ENCODE data around the gene CEP164. TPM values are rescaled to one million over a fixed set of nuclear protein-coding genes. Genes with fewer than 3 reads are reported as not detected.

CEP164 gene
- total and polyA plus RNA-seq, 2 of the 4 experiments (the other 2 are of a cell fraction), result 23.3 to 26.9 TPM

DNA sequence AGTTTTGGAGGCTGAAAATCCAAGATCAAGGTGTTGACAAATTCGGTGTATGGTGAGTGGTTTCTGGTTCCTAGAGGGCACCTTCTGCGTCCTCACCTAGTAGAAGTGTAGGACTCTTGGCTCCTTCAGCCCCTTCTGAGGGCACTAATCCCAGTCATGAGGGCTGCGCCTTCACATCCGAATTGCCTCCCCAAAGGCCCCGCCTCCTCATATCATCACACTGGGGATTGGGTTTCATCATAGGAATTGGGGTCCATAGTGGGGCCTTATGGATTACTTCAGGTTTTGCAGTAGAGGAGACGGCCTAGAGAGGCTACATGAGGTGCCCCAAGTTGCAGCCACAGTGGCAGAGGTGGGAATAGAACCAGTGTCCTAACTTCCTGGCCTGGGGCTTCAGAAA, 87.1 kb downstream of the CEP164 start:
- no peak overlapping the region for H2BK15ac ChIP-seq (ENCODE audit: low read depth, low read length)
- ATAC-seq (ENCODE audit: low read depth), result no peak
- H3K9ac ChIP-seq (ENCODE audit: low read depth, low read length), result no peak overlapping the region
- H3K56ac ChIP-seq (ENCODE audit: extremely low read depth, insufficient read depth, low read length), result no peak overlapping the region
- H3K18ac ChIP-seq (ENCODE audit: low read depth, low read length), result no peak overlapping the region
- H4K8ac ChIP-seq (ENCODE audit: low read depth in 2 of 2, low read length in 2 of 2), result no peak overlapping the region
- CTCF ChIA-PET, result interaction anchor here (4.3 kb wide), 1 partner anchor 11 kb away, joined by 17 read pairs; no protein-coding TSS in a partner anchor
- BruUV-seq (replicated peaks), result no TSS peak
- no peaks in the 10 kb centered on the region for H3K27me3 ChIP-seq (ENCODE audit: control insufficient read depth, insufficient read depth, low read length)
- H3K4me1 ChIP-seq (ENCODE audit: control insufficient read depth, insufficient read depth, low read length), result no peaks in the 10 kb centered on the region
- no peak overlapping the region for H3K27ac ChIP-seq (ENCODE audit: insufficient read depth, low read length)
- POLR2A ChIA-PET (ENCODE audit: unreplicated experiment), result no interaction called here
- no peak overlapping the region for H3K23ac ChIP-seq (ENCODE audit: low read depth, low read length)
- no peaks in the 10 kb centered on the region for H3K9me1 ChIP-seq (ENCODE audit: insufficient read depth, low read length)
- H2BK20ac ChIP-seq (ENCODE audit: low read depth, low read length), result no peak overlapping the region
- H2AFZ ChIP-seq (replicated peaks; ENCODE audit: low read length, poor library complexity), result no peak overlapping the region
- no peak overlapping the region for H3K14ac ChIP-seq (replicated peaks; ENCODE audit: low read depth, low read length)
- no peak overlapping the region for H3K4me2 ChIP-seq (ENCODE audit: low read depth, low read length)
- no peak overlapping the region for H4K91ac ChIP-seq (ENCODE audit: insufficient read depth, low read depth, low read length)
- H2BK5ac ChIP-seq (ENCODE audit: low read depth, low read length, poor library complexity, severe bottlenecking), result no peak overlapping the region
- H3K4ac ChIP-seq (ENCODE audit: low read depth, low read length), result no peak overlapping the region
- in situ Hi-C loops (cut with MboI; ENCODE audit: low sequenced_read_pairs), result no loop called here
- no peak for DNase-seq
- dilution Hi-C loops (cut with HindIII; ENCODE audit: low sequenced_read_pairs, unreplicated experiment), result no loop called here
- no peaks in the 10 kb centered on the region for H4K20me1 ChIP-seq (ENCODE audit: insufficient read depth, low read length)
- no CpG with 5 or more reads among the region's 6 CpGs for WGBS, 2 experiments (ENCODE audit: extremely low coverage in 2 of 2, insufficient read length in 1 of 2)
- H3K79me1 ChIP-seq (ENCODE audit: low read depth in 1 of 2, low read length in 2 of 2), result no peaks in the 10 kb centered on the region
- no peak overlapping the region for H3K4me3 ChIP-seq (ENCODE audit: insufficient read depth, low read depth, low read length)
- no peak overlapping the region for H2AK5ac ChIP-seq (ENCODE audit: low read depth, low read length)
- intact Hi-C loops (cut with micrococcal nuclease), result no loop called here
- no peak overlapping the region for H2BK120ac ChIP-seq (ENCODE audit: low read depth, low read length)
- no peaks in the 10 kb centered on the region for H3K9me3 ChIP-seq (ENCODE audit: control insufficient read depth, insufficient read depth, low read length)
- TF ChIP-seq RAD21 (IDR thresholded peaks at IDR 0.05; ENCODE audit: low read length) (no peak), CTCF (conservative IDR thresholded peaks at IDR 0.05; ENCODE audit: low read depth, low read length) (no peak)
- H3K36me3 ChIP-seq (ENCODE audit: control insufficient read depth, insufficient read depth, low read length), result peaks cover 13% of the 10 kb centered on the region
- no peak overlapping the region for H2AK9ac ChIP-seq (replicated peaks; ENCODE audit: low read depth, low read length, poor library complexity)
- no peak overlapping the region for H4K5ac ChIP-seq (ENCODE audit: low read depth, low read length)

All from IMR-90 (cell line).